Gastrocnemius medialis (tissue), 4 donors: ENCODE data around the gene NPTX2. TPM values are rescaled to one million over a fixed set of nuclear protein-coding genes. Genes with fewer than 3 reads are reported as not detected.

Source experiments
- ATAC-seq, 2 donors: fragments of 150-250 bp; one replicate each; pipeline ENCODE4 v1.9.1; 2016
- DNase-seq, 2 donors: peaks; one replicate each; pipeline ENCODE4 v3.0.0-alpha.2; 2019
- H3K27ac ChIP-seq, 4 donors: fragments of 200-600 bp; sonication (generic); 1 replicate in 1 of 4; 2 replicates in 3 of 4; pipeline ENCODE4 v1.5.1; 2016 to 2018; ENCODE audit warnings: mild to moderate bottlenecking in 2 of 4, moderate library complexity in 1 of 4
- H3K27me3 ChIP-seq, 3 donors: fragments of 200-600 bp; sonication (generic) in 2 of 3; 1 replicate in 1 of 3; 2 replicates in 2 of 3; pipeline versions ENCODE4 v1.5.1 to v1.6.0; 2016 to 2019; ENCODE audit warnings: mild to moderate bottlenecking in 1 of 3, moderate library complexity in 1 of 3
- H3K36me3 ChIP-seq, 2 donors: fragments of 200-600 bp; sonication (generic) in 1 of 2; one replicate each; pipeline ENCODE4 v1.5.1; 2017 to 2018
- H3K4me1 ChIP-seq, 2 donors: fragments of 200-600 bp; sonication (generic) in 1 of 2; one replicate each; pipeline ENCODE4 v1.5.1; 2016 to 2017; ENCODE audit warnings: mild to moderate bottlenecking in 2 of 2
- H3K4me3 ChIP-seq, 4 donors: fragments of 200-600 bp; sonication (generic) in 3 of 4; 1 replicate in 1 of 4; 2 replicates in 3 of 4; pipeline ENCODE4 v1.5.1; 2016 to 2019; ENCODE audit warnings: mild to moderate bottlenecking in 2 of 4
- H3K9me3 ChIP-seq, 3 donors: fragments of 200-600 bp; sonication (generic) in 2 of 3; 1 replicate in 1 of 3; 2 replicates in 2 of 3; pipeline ENCODE4 v1.5.1; 2016 to 2019
- CTCF ChIP-seq, 5 experiments: fragments of 450-650 bp in 3 of 5; fragments of 200-600 bp in 2 of 5; sonication (generic) in 2 of 5; IDR thresholded peaks in 4 of 5; conservative IDR thresholded peaks in 1 of 5; 1 replicate in 4 of 5; 2 replicates in 1 of 5; pipeline ENCODE4 v1.5.1; 2016 to 2019; ENCODE audit warnings: antibody characterized with exemption in 5 of 5, mild to moderate bottlenecking in 3 of 5, moderate library complexity in 3 of 5
- POLR2A ChIP-seq, 2 donors: fragments of 450-650 bp; IDR thresholded peaks; one replicate each; pipeline ENCODE4 v1.6.1; 2017; ENCODE audit warnings: antibody characterized with exemption in 2 of 2, mild to moderate bottlenecking in 2 of 2, moderate library complexity in 2 of 2
- in situ Hi-C, 4 donors: fragments of 200-750 bp; cut with MboI; loops; one replicate each; pipeline versions ENCODE4 v1.15.0 to v1.8.0; 2017; ENCODE audit warnings: low sequenced_read_pairs in 4 of 4
- intact Hi-C: fragments of 100-400 bp; cut with DNase I; formaldehyde crosslinking; loops from one replicate; pipeline ENCODE4 v1.15.1; 2023; ENCODE audit warnings: low total_unique reads
- total RNA-seq, 4 donors: library from RNA; depleted of rRNA; stranded (reverse); fragments of >200 nt; gene quantifications; one replicate each; pipeline versions ENCODE4 v1.1.0 to v1.2.3, GENCODE V29; 2016

NPTX2 gene
- total RNA-seq, 4 donors from 2014 or later = 9.6 to 22.7 (median 16.6) TPM

GRCh38 chr7:98598846-98599615 lies 18.1 kb upstream of the NPTX2 start:
- Histone ChIP-seq H3K27me3 (no peaks in the 10 kb centered on the region), H3K4me3 (no peak overlapping the region), H3K9me3 (no peaks in the 10 kb centered on the region), H3K36me3 (no peaks in the 10 kb centered on the region), H3K4me1 (no peaks in the 10 kb centered on the region), H3K27ac (no peak overlapping the region)
- in situ Hi-C loops (no loop called here), intact Hi-C loops (no loop called here)
- no peak for DNase-seq
- no peak for ATAC-seq
- TF ChIP-seq POLR2A (IDR thresholded peaks at IDR 0.05) (no peak), CTCF (IDR thresholded peaks at IDR 0.05 in 4 of 5, conservative IDR thresholded peaks at IDR 0.05 in 1 of 5) (no peak)

GRCh38 chr7:98599886-98600285 lies 17.2 kb upstream of the NPTX2 start:
- H3K4me3 ChIP-seq = no peak overlapping the region
- in situ Hi-C loops = no loop called here
- H3K27me3 ChIP-seq = no peaks in the 10 kb centered on the region
- no peak for ATAC-seq
- H3K27ac ChIP-seq = no peak overlapping the region
- intact Hi-C loops = no loop called here
- no peak for DNase-seq
- H3K36me3 ChIP-seq = no peaks in the 10 kb centered on the region
- no peak for TF ChIP-seq CTCF (IDR thresholded peaks at IDR 0.05 in 4 of 5, conservative IDR thresholded peaks at IDR 0.05 in 1 of 5)
- TF ChIP-seq POLR2A (IDR thresholded peaks at IDR 0.05) = no peak
- no peaks in the 10 kb centered on the region for H3K4me1 ChIP-seq
- H3K9me3 ChIP-seq = no peaks in the 10 kb centered on the region

GRCh38 chr7:98602755-98603398 lies 14.2 kb upstream of the NPTX2 start:
- in situ Hi-C loops = no loop called here
- intact Hi-C loops = no loop called here
- Histone ChIP-seq H3K27ac (no peak overlapping the region), H3K4me3 (no peak overlapping the region), H3K36me3 (no peaks in the 10 kb centered on the region), H3K9me3 (no peaks in the 10 kb centered on the region), H3K27me3 (no peaks in the 10 kb centered on the region), H3K4me1 (no peaks in the 10 kb centered on the region)
- DNase-seq (no peak), ATAC-seq (no peak)
- TF ChIP-seq POLR2A (IDR thresholded peaks at IDR 0.05) = no peak
- TF ChIP-seq CTCF (IDR thresholded peaks at IDR 0.05 in 4 of 5, conservative IDR thresholded peaks at IDR 0.05 in 1 of 5) = no peak

- no peak for DNase-seq
- Histone ChIP-seq H3K9me3 (no peaks in the 10 kb centered on the region), H3K4me3 (no peak overlapping the region), H3K4me1 (no peaks in the 10 kb centered on the region), H3K36me3 (no peaks in the 10 kb centered on the region), H3K27me3 (no peaks in the 10 kb centered on the region), H3K27ac (no peak overlapping the region)
- ATAC-seq = no peak
- in situ Hi-C loops (no loop called here), intact Hi-C loops (no loop called here)
- TF ChIP-seq POLR2A (IDR thresholded peaks at IDR 0.05) (no peak), CTCF (IDR thresholded peaks at IDR 0.05 in 4 of 5, conservative IDR thresholded peaks at IDR 0.05 in 1 of 5) (no peak)
These were observed 13.7 kb upstream of the NPTX2 start for GRCh38 chr7:98603399-98603788.
